Peyer's patch (tissue), 4 donors: Measurements from ENCODE around the gene KDM4C. TPM values are rescaled to one million over a fixed set of nuclear protein-coding genes. Genes with fewer than 3 reads are reported as not detected.

Experiments
- DNase-seq, 3 donors: peaks; one replicate each; pipeline ENCODE4 v3.0.0-alpha.2; 2017 to 2019
- H3K27ac ChIP-seq, 4 donors: fragments of 200-600 bp; sonication (generic); one replicate each; pipeline ENCODE4 v1.5.1; 2016 to 2019
- H3K27me3 ChIP-seq, 2 donors: fragments of 200-600 bp; sonication (generic); one replicate each; pipeline ENCODE4 v1.5.1; 2019
- H3K36me3 ChIP-seq, 3 donors: fragments of 200-600 bp; sonication (generic); one replicate each; pipeline ENCODE4 v1.5.1; 2016 to 2019
- H3K4me1 ChIP-seq, 4 donors: fragments of 200-600 bp; sonication (generic); one replicate each; pipeline ENCODE4 v1.5.1; 2016 to 2019
- H3K4me3 ChIP-seq, 4 donors: fragments of 200-600 bp; sonication (generic); 1 replicate in 3 of 4; 2 replicates in 1 of 4; pipeline ENCODE4 v1.5.1; 2016 to 2019; ENCODE audit warnings: mild to moderate bottlenecking in 1 of 4
- H3K9me3 ChIP-seq, 4 donors: fragments of 200-600 bp; sonication (generic); one replicate each; pipeline ENCODE4 v1.5.1; 2016 to 2019; ENCODE audit warnings: mild to moderate bottlenecking in 1 of 4
- POLR2A ChIP-seq, 2 donors: fragments of 450-650 bp; IDR thresholded peaks; one replicate each; pipeline ENCODE4 v1.5.1; 2017; ENCODE audit warnings: antibody characterized with exemption in 2 of 2, mild to moderate bottlenecking in 2 of 2, moderate library complexity in 2 of 2
- small RNA-seq, 2 donors: library from RNA; depleted of rRNA; stranded (forward); fragments of <200 nt; gene quantifications; one replicate each; pipeline ENCODE3, GENCODE V24; 2016
- total RNA-seq, 4 donors: library from RNA; depleted of rRNA; stranded (reverse); fragments of >200 nt; gene quantifications; one replicate each; pipeline ENCODE4 v1.1.0, GENCODE V29; 2016
- TF ChIP-seq, protein P1 (sequence below), 6 experiments: fragments of 450-650 bp in 4 of 6; fragments of 200-600 bp in 2 of 6; sonication (generic) in 1 of 6; IDR thresholded peaks; one replicate each; pipeline ENCODE4 v1.5.1; 2017 to 2019; ENCODE audit warnings: antibody characterized with exemption in 6 of 6, mild to moderate bottlenecking in 3 of 6, moderate library complexity in 1 of 6

Gene KDM4C
- total RNA-seq, 4 donors from 2014 or later: 90.7 to 125 (median 107) TPM

DNA sequence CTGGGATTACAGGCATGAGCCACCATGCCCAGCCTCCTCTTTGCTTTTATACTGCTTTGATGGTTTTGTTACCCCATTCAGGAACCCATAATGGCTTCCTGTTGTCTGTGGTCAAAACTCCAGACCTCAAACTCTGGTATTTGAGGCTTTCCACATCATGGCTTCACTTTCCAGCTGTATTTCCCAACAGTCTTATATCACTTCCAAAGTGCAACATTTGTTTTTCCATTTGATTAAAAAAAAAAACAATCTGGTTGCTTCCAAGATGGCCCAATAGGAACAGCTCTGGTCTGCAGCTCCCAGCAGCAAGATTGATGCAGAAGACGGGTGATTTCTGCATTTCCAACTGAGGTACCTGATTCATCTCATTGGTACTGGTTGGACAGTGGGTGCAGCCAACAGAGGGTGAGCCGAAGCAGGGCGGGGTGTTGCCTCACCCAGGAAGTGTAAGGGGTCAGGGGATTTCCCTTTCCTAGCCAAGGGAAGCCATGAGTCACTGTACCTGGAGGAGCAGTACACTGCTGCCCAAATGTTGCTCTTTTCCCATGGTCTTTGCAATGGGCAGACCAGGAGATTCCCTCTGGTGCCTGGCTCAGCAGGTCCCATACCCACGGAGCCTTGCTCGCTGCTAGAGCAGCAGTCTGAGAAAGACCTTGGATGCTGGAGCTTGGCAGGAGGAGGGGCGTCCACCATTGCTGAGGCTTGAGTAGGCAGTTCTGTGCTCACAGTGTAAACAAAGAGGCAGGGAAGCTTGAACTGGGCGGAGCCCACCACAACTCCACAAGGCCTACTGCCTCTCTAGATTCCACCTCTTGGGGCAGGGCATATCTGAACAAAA, 458.4 kb downstream of the KDM4C start:
- Histone ChIP-seq H3K27me3 (no peaks in the 10 kb centered on the region), H3K27ac (no peak overlapping the region), H3K4me3 (no peak overlapping the region), H3K9me3 (no peaks in the 10 kb centered on the region), H3K4me1 (no peaks in the 10 kb centered on the region), H3K36me3 (no peaks in the 10 kb centered on the region)
- no peak for TF ChIP-seq POLR2A (IDR thresholded peaks at IDR 0.05)
- TF ChIP-seq, protein P1, sequence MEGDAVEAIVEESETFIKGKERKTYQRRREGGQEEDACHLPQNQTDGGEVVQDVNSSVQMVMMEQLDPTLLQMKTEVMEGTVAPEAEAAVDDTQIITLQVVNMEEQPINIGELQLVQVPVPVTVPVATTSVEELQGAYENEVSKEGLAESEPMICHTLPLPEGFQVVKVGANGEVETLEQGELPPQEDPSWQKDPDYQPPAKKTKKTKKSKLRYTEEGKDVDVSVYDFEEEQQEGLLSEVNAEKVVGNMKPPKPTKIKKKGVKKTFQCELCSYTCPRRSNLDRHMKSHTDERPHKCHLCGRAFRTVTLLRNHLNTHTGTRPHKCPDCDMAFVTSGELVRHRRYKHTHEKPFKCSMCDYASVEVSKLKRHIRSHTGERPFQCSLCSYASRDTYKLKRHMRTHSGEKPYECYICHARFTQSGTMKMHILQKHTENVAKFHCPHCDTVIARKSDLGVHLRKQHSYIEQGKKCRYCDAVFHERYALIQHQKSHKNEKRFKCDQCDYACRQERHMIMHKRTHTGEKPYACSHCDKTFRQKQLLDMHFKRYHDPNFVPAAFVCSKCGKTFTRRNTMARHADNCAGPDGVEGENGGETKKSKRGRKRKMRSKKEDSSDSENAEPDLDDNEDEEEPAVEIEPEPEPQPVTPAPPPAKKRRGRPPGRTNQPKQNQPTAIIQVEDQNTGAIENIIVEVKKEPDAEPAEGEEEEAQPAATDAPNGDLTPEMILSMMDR (IDR thresholded peaks at IDR 0.05): no peak
- DNase-seq: no peak

DNA sequence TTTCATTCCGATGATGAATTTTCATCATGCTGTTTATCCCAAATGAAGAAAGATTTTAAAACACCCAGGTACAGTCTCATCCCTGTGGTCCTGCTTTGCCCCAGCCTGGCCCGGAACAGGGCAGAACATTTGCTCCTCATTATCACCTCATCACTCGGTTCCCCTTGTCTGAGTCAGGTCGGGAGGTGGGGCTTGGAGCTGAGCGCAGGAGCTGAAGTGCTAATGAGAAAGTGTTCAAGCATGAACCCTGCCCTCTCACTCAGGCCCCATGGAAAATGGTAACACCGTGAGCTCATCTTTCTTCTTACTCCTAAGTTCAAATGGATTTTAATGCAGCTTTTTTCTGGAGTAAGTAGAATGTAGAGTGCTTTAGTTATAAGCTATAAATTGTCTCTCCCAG, 466.2 kb downstream of the KDM4C start:
- DNase-seq: no peak
- H3K4me3 ChIP-seq: no peak overlapping the region
- H3K9me3 ChIP-seq: no peaks in the 10 kb centered on the region
- no peaks in the 10 kb centered on the region for H3K36me3 ChIP-seq
- no peak overlapping the region for H3K27ac ChIP-seq
- no peak for TF ChIP-seq POLR2A (IDR thresholded peaks at IDR 0.05)
- TF ChIP-seq, protein P1 (IDR thresholded peaks at IDR 0.05): no peak
- H3K4me1 ChIP-seq: no peaks in the 10 kb centered on the region
- H3K27me3 ChIP-seq: no peaks in the 10 kb centered on the region

Small RNA genes within 50 kb of the gene (small RNA-seq; reads per million reads assigned to genes)
- gene SNRPEP2: 0 reads per million in 2 donors

Other genes with a start within 250 kb of the KDM4C start
- 1 to 10 TPM in 1 of 4 donors, under 1 TPM in 1, not detected in 2; 0.27 to 2.5 TPM for gene GLDC, start 112.2 kb upstream of the KDM4C start, total RNA-seq